A673 (cell line): ENCODE data around the gene RETREG3. TPM values are rescaled to one million over a fixed set of nuclear protein-coding genes. Genes with fewer than 3 reads are reported as not detected.

Experiments used
- BruUV-seq: library from RNA; stranded (reverse); fragments of 400-500 nt; replicated peaks from 2 replicates; lab custom pipeline; 2021; lab: Mats Ljungman, UMichigan
- CTCF ChIA-PET: fragments of 300-600 bp; sonication (Branson Sonifier 250); formaldehyde crosslinking; loops from one replicate; lab custom pipeline; 2022; ENCODE audit warnings: antibody characterized with exemption; lab: Charles Lee
- POLR2A ChIA-PET: fragments of 300-600 bp; sonication (Branson Sonifier 250); formaldehyde crosslinking; loops from one replicate; lab custom pipeline; 2022; ENCODE audit warnings: antibody characterized with exemption; ENCODE audit not compliant: low non-redundant PET; lab: Charles Lee
- DNase-seq: peaks from one replicate; pipeline ENCODE4 v3.0.0-alpha.2; 2015; ENCODE audit warnings: low spot score
- H3K27ac ChIP-seq: fragments of 200-600 bp; sonication (generic); 2 replicates; pipeline ENCODE4 v1.5.1; 2016; ENCODE audit warnings: mixed run types, low read depth, mild to moderate bottlenecking, mixed read lengths, antibody characterized with exemption, low read length; ENCODE audit not compliant: poor library complexity, severe bottlenecking
- H3K27me3 ChIP-seq: fragments of 200-600 bp; sonication (generic); replicated peaks from 2 replicates; pipeline ENCODE4 v1.6.1; 2017; ENCODE audit warnings: mixed run types, low read depth, mild to moderate bottlenecking, mixed read lengths, antibody characterized with exemption, low read length; ENCODE audit not compliant: insufficient read depth, poor library complexity
- H3K36me3 ChIP-seq: fragments of 200-600 bp; sonication (generic); 2 replicates; pipeline ENCODE4 v1.6.1; 2016; ENCODE audit warnings: mixed run types, mild to moderate bottlenecking, mixed read lengths, antibody characterized with exemption, low read length; ENCODE audit not compliant: insufficient read depth, poor library complexity, severe bottlenecking
- H3K4me1 ChIP-seq: fragments of 200-600 bp; sonication (generic); 2 replicates; pipeline ENCODE4 v1.6.1; 2017; ENCODE audit warnings: mixed run types, mild to moderate bottlenecking, mixed read lengths, antibody characterized with exemption, low read length; ENCODE audit not compliant: insufficient read depth, poor library complexity, severe bottlenecking
- H3K4me3 ChIP-seq: fragments of 200-600 bp; sonication (generic); 2 replicates; pipeline ENCODE4 v1.5.1; 2016; ENCODE audit warnings: low read depth, mixed run types, mild to moderate bottlenecking, mixed read lengths, low read length; ENCODE audit not compliant: poor library complexity, severe bottlenecking
- H3K9me3 ChIP-seq: fragments of 200-600 bp; sonication (generic); 2 replicates; pipeline ENCODE4 v1.6.1; 2016; ENCODE audit warnings: mixed run types, low read depth, mild to moderate bottlenecking, mixed read lengths, antibody characterized with exemption, low read length; ENCODE audit not compliant: poor library complexity, severe bottlenecking
- CTCF ChIP-seq: fragments of 300-800, 200-600 bp; sonication (generic); conservative IDR thresholded peaks from 2 replicates; pipeline ENCODE4 v1.5.1; 2017; ENCODE audit warnings: low read depth, mild to moderate bottlenecking, antibody characterized with exemption, low read length, moderate library complexity, mixed read lengths
- EZH2 ChIP-seq: fragments of 200-600 bp; sonication (generic); IDR thresholded peaks from 2 replicates; pipeline ENCODE4 v1.6.1; 2017; ENCODE audit warnings: borderline replicate concordance, low read depth, mild to moderate bottlenecking, mixed read lengths, antibody characterized with exemption, low read length; ENCODE audit not compliant: poor library complexity, severe bottlenecking
- intact Hi-C: fragments of 100-400 bp; cut with micrococcal nuclease; formaldehyde crosslinking; loops from one replicate; pipeline ENCODE4 v1.10.0; 2022; ENCODE audit not compliant: unreplicated experiment
- total RNA-seq: library from RNA; stranded (reverse); gene quantifications from 2 replicates; pipeline ENCODE4 v1.2.3, GENCODE V29; 2021

RETREG3 gene
- total RNA-seq, 1 experiment from 2014 or later: 23.2 TPM

- intact Hi-C loops: loop anchor here (5.0 kb wide), 2 partner anchors 99 to 184 kb away; partner anchors contain the start of genes PLEKHH3 and RAMP2
- peak overlapping the region; percentile 88 for H3K4me3 ChIP-seq
- no peaks in the 10 kb centered on the region for H3K27me3 ChIP-seq
- H3K4me1 ChIP-seq: peaks cover under 1% of the 10 kb centered on the region
- H3K36me3 ChIP-seq: peaks cover 12% of the 10 kb centered on the region
- DNase-seq: peak; percentile 82
- TF ChIP-seq CTCF (peak; percentile 64), EZH2 (no peak)
- no TSS peak for BruUV-seq
- POLR2A ChIA-PET: interaction anchor here (0.6 kb wide), 1 partner anchor 247 kb away, joined by 3 read pairs; no protein-coding TSS in a partner anchor
- CTCF ChIA-PET: interaction anchor here (0.6 to 2.5 kb wide), 8 partner anchors 11 to 434 kb away, joined by 3 to 15 read pairs (median 5); partner anchors contain the start of genes CNTNAP1 and TUBG2
- no peaks in the 10 kb centered on the region for H3K9me3 ChIP-seq
- H3K27ac ChIP-seq: peak overlapping the region; percentile 85
Measured at GRCh38 chr17:42578282-42578869, 30.8 kb downstream of the RETREG3 start.

DNA sequence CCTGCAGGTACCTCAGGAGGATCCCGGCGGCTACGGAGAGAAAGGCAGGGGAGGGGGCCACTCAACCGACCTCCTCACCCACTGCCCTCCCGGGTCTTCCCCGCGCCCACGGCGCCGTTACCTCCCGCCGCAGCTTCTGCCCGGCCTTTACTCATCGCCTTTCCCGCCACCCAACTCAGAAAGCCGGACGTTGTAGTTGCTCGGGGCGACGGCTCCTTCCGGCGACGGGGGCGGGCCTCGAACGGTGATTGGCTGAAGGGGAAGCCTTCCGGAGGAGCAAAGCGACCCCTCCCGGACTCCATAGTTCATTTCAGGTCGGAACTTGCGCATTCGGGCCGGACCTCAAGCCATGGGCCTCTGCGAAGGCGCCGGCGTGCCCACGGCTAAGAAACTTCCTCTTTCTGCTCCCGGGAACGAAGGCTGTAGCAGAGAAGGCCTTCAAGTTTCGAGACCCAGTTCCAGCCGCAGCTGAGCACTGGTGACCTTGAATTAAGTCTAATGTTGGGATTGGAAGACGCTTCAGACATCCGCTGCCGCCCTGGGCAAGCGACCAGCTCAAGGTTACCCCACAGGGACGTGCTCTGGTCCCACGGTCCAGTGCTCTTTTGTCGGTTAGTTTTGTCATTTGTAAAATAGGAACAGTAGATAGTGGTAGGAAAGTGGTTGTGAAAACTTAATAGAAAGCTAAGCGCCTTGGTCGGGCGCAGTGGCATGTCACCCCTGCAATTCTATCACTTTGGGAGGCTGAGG is 31.5 kb downstream of the RETREG3 start, which contains the start of gene PSMC3IP:
TSS of gene PSMC3IP (minus strand) at position 198 of the 750 bp plus-strand sequence. CDS start at position 155, 43 bp downstream.
- peaks cover 5% of the 10 kb centered on the region for H3K4me1 ChIP-seq
- intact Hi-C loops: loop anchor here (5.0 kb wide), 2 partner anchors 100 to 185 kb away; partner anchors contain the start of genes PLEKHH3 and RAMP2
- peak; percentile 91 for DNase-seq
- peaks cover 17% of the 10 kb centered on the region for H3K36me3 ChIP-seq
- ChIA-PET CTCF (interaction anchor here (0.6 to 2.5 kb wide), 6 partner anchors 10 to 186 kb away, joined by 3 to 15 read pairs (median 7); partner anchors contain the start of genes CNTNAP1 and TUBG2), POLR2A (interaction anchor here (0.6 kb wide), 1 partner anchor 247 kb away, joined by 3 read pairs; no protein-coding TSS in a partner anchor)
- no peak for TF ChIP-seq EZH2
- TF ChIP-seq CTCF: peak; percentile 48
- BruUV-seq: TSS peak; percentile 80
- no peaks in the 10 kb centered on the region for H3K9me3 ChIP-seq
- no peaks in the 10 kb centered on the region for H3K27me3 ChIP-seq
- peak within 1 kb of the TSS; percentile 85 for H3K27ac ChIP-seq
- peak within 1 kb of the TSS; percentile 88 for H3K4me3 ChIP-seq

- ChIA-PET POLR2A (no interaction called here), CTCF (no interaction called here)
- Histone ChIP-seq H3K9me3 (no peaks in the 10 kb centered on the region), H3K4me1 (peaks cover 5% of the 10 kb centered on the region), H3K27ac (peak overlapping the region; percentile 85), H3K36me3 (peaks cover 22% of the 10 kb centered on the region), H3K4me3 (peak overlapping the region; percentile 88), H3K27me3 (no peaks in the 10 kb centered on the region)
- no TSS peak for BruUV-seq
- no peak for TF ChIP-seq CTCF
- TF ChIP-seq EZH2: no peak
- intact Hi-C loops: loop anchor here (5.0 kb wide), 2 partner anchors 100 to 185 kb away; partner anchors contain the start of genes PLEKHH3 and RAMP2
- no peak for DNase-seq
Measured at GRCh38 chr17:42577140-42577531, 32.0 kb downstream of the RETREG3 start.
